Fibroblast of skin of back (primary cell): Measurements from ENCODE around the gene KAZN.

Experiments
- DNase-seq: peaks from one replicate; pipeline ENCODE4 v3.0.0-alpha.2; 2013

The KAZN gene

GRCh38 chr1:14615549-14616218, 17.2 kb downstream of the KAZN start:
- DNase-seq = no peak

- DNase-seq = no peak
Observed at GRCh38 chr1:14616632-14617396, 18.3 kb downstream of the KAZN start.

- DNase-seq = no peak
Observed at GRCh38 chr1:14617791-14618190, 19.3 kb downstream of the KAZN start.

DNA sequence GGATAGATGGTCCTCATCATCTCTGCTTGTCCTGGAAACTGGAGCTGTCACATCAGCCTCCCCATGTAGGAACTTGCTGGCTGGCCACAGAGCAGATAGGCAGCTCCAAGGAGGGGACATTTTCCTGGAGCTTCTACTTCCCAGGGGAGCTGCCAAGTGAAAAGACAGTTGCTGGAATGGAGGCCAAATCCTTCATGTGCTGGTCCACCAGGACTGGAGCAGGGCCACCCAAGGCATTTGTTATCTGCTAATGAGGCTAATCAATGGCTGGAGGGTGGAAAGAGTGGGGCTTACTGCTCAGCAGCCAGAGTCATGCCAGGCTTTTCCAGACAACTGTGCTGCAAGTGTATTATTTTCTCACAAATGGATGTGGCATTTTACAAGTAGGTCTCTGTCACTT, 22.5 kb downstream of the KAZN start:
- no peak for DNase-seq

- DNase-seq = no peak
Observed at GRCh38 chr1:14623090-14623489, 24.6 kb downstream of the KAZN start.

GRCh38 chr1:14624941-14625340, 26.5 kb downstream of the KAZN start:
- no peak for DNase-seq

DNA sequence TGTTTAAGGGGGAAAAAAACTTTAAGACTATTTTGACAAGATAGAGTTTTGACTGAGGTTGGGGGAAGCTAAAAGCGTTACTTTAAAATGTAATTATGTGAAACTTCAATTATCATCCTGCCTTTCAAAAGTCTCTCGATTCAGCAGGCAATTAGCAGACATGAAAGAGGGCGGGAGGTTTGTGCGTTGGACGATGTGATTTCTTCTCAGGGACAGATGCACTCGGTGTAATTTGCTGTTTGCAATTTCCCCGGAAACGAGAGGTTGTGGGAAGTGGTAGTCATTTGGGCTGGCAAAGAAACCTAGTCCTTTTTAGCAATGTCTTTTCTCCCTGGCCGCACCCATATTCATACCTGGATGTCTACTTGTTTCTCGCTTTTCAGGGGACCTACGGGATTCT, 27.1 kb downstream of the KAZN start:
- no peak for DNase-seq

DNA sequence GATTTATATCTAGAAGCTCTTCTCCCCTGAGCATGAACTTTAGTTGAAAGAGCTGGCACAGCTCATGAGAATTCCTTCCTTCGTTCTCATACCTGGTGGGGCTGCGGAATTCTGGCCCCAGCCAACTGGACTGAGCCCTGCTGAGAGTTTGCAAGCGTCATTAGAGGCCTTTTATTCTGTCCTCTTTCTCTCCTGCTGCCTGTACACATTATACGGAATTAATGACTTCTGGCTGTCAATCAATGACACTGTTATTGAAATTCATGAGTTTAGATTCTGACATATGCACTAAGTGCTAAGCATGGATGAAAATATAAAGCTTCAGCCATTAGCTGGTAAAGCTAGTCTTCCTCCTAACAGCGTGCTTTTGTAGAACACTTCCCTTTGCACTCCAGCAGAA, 27.5 kb downstream of the KAZN start:
- DNase-seq = no peak

GRCh38 chr1:14626869-14627607, 28.6 kb downstream of the KAZN start:
- DNase-seq = no peak

DNA sequence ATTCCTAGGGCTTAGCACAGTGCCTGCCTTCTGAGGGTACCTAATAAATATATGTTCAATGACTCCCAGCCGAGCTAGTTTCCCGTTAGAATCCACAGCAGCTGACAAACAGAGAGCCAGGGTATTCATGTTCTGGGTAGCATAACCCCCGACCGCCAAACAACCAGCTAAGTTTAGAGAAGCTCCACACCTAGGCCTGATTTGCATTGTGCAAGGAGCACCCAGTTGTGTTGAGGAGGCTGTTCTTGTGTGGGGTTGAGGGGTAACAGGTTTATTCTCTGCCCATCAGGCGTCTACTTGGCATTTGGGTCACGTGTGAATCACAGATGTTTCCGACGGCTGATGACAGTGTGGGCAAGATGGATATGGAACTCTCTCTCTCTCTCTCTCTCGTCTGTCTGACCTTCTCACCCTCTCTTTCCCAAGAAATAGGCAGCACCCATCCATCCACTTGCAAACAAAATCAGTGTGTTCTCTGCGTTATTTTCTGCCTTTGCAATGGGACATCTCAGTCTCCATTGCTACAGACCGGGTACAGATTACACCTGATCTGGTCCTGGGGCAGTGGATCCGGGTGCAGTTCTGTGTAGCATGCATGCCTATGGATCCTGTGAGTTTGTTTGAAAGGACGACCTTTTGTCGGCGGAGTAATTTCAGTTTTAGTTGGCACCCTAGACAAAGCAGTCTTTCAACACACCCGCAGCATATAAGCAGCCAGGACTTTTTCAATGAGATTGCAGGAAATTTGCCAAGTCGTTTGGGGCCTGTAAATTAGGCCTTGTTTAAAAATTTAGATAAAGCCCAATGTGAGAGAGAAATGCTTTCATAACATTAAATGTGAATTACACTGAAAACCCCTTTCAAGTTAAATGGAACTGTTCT, 29.4 kb downstream of the KAZN start:
- DNase-seq = no peak

DNA sequence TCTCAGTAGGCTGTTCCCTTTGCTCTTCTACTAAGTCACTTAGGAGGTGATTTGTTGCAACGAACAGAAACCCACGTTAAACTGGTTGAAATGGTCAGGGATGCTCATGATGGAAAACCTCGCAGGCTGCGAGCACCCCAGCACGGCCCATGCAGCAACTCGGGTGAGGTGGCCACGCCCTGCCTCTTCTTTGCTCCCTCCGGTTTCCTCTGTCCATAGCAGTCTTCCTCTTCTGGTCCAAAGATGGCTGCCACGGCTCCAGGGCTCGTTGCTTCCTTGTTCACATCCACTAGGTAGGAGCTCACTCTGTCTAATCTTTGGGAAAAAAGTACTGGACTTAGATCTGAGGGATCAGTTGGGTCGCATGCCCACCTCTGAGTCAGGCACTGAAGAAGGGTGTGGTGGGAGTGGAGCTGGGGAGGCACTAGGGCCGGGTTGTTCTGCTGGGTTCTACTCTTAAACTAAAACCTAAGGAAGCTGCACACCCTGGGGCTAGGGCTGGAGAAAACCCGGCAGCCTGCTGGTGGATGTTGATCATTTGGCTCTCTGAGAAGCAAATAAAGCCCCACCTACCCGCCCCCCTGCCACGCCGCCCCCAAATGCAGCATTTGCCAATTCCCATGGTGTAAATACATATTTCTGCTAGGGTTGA, 31.0 kb downstream of the KAZN start:
- no peak for DNase-seq

DNA sequence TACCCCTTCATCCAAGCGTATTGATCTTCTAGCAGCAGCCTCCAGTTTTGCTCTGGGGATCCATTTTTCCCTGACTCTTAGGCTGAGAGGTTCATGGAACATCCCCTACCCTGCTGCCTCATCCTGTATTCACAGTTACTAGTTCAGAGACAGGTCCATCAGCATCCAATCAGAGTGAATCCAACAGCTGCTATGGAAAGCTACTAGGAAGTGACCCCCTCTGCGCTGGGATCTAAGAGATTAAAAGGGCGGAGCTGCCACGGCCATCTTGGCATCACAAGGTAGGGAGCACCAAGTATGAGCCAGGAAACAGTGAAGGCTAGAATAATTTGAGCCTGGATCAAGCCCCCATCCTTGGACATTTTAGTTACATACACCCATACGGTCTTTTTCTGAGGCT, 32.5 kb downstream of the KAZN start:
- DNase-seq = no peak

- no peak for DNase-seq
Observed at GRCh38 chr1:14631421-14631820, 32.9 kb downstream of the KAZN start.

- no peak for DNase-seq
Observed at GRCh38 chr1:14634486-14634885, 36.0 kb downstream of the KAZN start.

DNA sequence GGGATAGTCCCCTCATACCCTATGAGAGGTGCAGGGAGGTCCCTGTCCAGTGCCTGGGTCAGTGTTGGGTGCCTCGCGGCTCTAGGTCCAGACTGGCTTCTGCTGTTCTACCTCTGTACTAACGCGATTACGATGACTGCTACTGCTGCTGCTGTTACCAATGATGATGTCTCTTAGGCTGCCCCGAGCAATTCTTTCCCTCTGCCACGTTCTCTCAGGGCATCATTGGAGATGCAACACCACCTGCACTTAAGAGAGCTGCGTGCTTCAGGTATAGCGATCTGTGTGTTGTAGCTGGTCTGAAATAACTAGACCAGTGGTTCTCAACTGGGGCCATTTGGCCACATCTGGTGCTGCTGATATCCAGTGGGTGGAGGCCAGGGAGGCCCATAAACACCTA, 36.9 kb downstream of the KAZN start:
- DNase-seq = no peak

- no peak for DNase-seq
Observed at GRCh38 chr1:14636897-14637632, 38.6 kb downstream of the KAZN start.

DNA sequence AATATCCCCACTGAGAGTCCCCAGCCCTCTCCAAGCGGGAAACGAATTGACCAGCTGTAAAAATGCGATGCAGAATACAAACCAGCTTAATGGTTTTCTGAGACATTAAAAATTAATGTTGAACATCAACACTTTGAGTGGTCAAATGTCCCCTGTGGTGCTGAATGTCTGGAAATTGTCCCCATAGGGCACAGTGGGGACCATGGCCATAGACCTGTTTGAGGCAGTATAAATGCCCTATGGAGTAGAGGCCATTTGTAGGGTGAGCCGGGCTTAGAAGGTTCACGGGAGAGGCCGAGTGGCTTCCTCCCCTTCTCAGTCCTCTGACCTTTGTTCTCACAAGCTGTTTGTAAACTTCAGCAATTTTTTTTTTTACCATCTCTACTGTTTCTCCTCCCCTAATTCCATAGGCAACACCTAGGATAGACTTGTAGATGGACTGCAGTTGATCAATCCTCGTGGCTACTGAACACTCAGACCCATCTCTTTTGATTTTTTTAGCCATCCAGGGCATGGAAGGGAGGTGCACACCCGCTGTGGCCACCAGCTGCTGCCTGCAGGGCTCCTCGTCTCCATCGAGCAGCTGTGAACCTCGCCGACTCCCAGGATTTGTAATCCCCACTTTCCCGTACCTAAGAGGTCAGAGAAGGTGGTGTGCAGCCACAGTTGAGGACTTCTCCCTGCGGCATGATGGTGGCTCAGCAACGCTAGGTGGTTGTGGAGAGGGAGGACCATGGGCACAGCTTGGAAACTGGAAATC, 41.0 kb downstream of the KAZN start:
- no peak for DNase-seq

DNA sequence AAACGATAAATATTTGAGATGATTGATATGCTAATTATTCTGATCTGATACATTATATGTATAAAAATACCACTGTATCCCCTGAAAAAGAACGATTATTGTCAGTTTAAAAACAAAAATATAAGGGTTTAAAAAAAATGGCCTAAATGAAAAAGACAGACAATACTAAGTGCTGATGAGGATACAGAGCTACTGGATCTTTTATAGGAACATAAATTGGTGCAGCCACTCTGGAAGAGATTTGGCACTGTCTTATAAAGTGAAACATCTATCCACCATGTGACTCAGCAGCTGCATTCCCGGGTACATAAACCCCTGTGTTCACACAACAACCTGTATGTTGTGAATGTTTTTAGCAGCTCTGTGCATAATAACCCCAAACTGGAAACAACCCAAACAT, 44.2 kb downstream of the KAZN start:
- DNase-seq = no peak

- DNase-seq = no peak
Observed at GRCh38 chr1:14646973-14647372, 48.5 kb downstream of the KAZN start.

- no peak for DNase-seq
Observed at GRCh38 chr1:14647777-14648176, 49.3 kb downstream of the KAZN start.

DNA sequence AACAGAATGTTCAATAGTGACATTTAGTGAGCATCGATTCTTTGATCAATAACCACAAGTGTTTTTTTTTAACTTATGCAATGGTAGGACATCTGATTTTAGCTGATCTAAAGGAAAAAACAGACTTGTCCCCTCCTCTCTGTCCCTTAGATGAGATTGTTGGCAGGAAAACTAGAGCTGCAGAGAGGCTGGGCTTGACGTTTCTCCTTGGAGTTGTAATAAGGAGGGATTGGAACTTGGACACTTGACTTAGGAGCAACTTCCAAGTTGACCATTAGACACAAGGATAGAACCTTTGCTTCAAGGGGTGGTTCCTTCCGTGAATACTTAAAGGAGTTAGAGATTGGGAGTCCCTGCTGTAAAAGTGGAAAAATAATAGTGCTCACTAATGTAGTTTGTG, 49.9 kb downstream of the KAZN start:
- DNase-seq = no peak
